GM23248 (cell line): Measurements from ENCODE around the gene TMEM235. TPM values are rescaled to one million over a fixed set of nuclear protein-coding genes. Genes with fewer than 3 reads are reported as not detected.

Experiments
- DNase-seq: peaks from one replicate; pipeline ENCODE4 v3.0.0-alpha.2; 2015
- H2AFZ ChIP-seq: fragments of 200-600 bp; sonication (generic); 2 replicates; pipeline ENCODE4 v1.6.1; 2016; ENCODE audit warnings: antibody characterized with exemption
- H3F3A ChIP-seq: fragments of 200-600 bp; sonication (generic); 2 replicates; pipeline ENCODE4 v1.6.1; 2016; ENCODE audit warnings: mild to moderate bottlenecking, antibody characterized with exemption, mixed run types; ENCODE audit not compliant: insufficient read depth
- H3K27ac ChIP-seq: fragments of 200-600 bp; sonication (generic); 2 replicates; pipeline ENCODE4 v1.5.1; 2016; ENCODE audit warnings: mild to moderate bottlenecking
- H3K27me3 ChIP-seq: fragments of 200-600 bp; sonication (generic); replicated peaks from 2 replicates; pipeline ENCODE4 v1.6.1; 2016; ENCODE audit warnings: mild to moderate bottlenecking; ENCODE audit not compliant: insufficient read depth
- H3K36me3 ChIP-seq: fragments of 200-600 bp; sonication (generic); 2 replicates; pipeline ENCODE4 v1.6.1; 2016; ENCODE audit warnings: low read depth, mild to moderate bottlenecking
- H3K4me1 ChIP-seq: fragments of 200-600 bp; sonication (generic); 2 replicates; pipeline ENCODE4 v1.6.1; 2016; ENCODE audit warnings: mild to moderate bottlenecking; ENCODE audit not compliant: insufficient read depth
- H3K4me2 ChIP-seq: fragments of 200-600 bp; sonication (generic); one replicate; pipeline ENCODE4 v1.6.1; 2016; ENCODE audit warnings: mild to moderate bottlenecking; ENCODE audit not compliant: unreplicated experiment
- H3K4me3 ChIP-seq: fragments of 200-600 bp; sonication (generic); 2 replicates; pipeline ENCODE4 v1.5.1; 2016; ENCODE audit warnings: mild to moderate bottlenecking
- H3K79me2 ChIP-seq: fragments of 200-600 bp; sonication (generic); 2 replicates; pipeline ENCODE4 v1.6.1; 2016; ENCODE audit warnings: mild to moderate bottlenecking; ENCODE audit not compliant: insufficient read depth
- H3K9ac ChIP-seq: fragments of 200-600 bp; sonication (generic); 2 replicates; pipeline ENCODE4 v1.6.1; 2016; ENCODE audit warnings: mild to moderate bottlenecking
- H3K9me2 ChIP-seq: fragments of 200-600 bp; sonication (generic); 2 replicates; pipeline ENCODE4 v1.6.1; 2016; ENCODE audit warnings: mixed run types, mild to moderate bottlenecking, moderate library complexity; ENCODE audit not compliant: insufficient read depth
- H3K9me3 ChIP-seq: fragments of 200-600 bp; sonication (generic); one replicate; pipeline ENCODE4 v1.6.1; 2017; ENCODE audit warnings: low read depth
- H4K20me1 ChIP-seq: fragments of 200-600 bp; sonication (generic); 2 replicates; pipeline ENCODE4 v1.6.0; 2016; ENCODE audit not compliant: insufficient read depth
- EZH2 ChIP-seq: fragments of 200-600 bp; sonication (generic); IDR thresholded peaks from 2 replicates; pipeline ENCODE4 v1.6.1; 2018; ENCODE audit warnings: antibody characterized with exemption, mild to moderate bottlenecking; ENCODE audit not compliant: insufficient read depth, poor library complexity, severe bottlenecking
- EZH2phosphoT487 ChIP-seq: fragments of 200-600 bp; sonication (generic); IDR thresholded peaks from 2 replicates; pipeline ENCODE4 v1.6.1; 2018; ENCODE audit warnings: antibody characterized with exemption, moderate library complexity, mild to moderate bottlenecking, low read depth; ENCODE audit not compliant: insufficient read depth
- WGBS, 2 experiments: methylation state at CpG; one replicate each; pipeline ENCODE4 v1.1.6; 2015 to 2017; ENCODE audit warnings: low lambda C conversion rate in 2 of 2, low coverage in 1 of 2; ENCODE audit errors: missing lambda C conversion rate in 2 of 2; 5-methylcytosine and 5-hydroxymethylcytosine counted together
- in situ Hi-C: fragments of 300-500 bp; cut with MboI; formaldehyde crosslinking; loops from 2 replicates; pipeline ENCODE4 v1.15.0; 2020
- polyA plus RNA-seq: library from polyadenylated mRNA; unstranded; fragments of >200 nt; fragmentation: Nextera tagmentation; extraction: Ambion mirVana; gene quantifications from 2 replicates; pipeline ENCODE4 v1.2.1, GENCODE V29; 2016
- total RNA-seq: library from RNA; depleted of rRNA; stranded (reverse); fragments of >200 nt; shearing (Covaris generic); gene quantifications from 2 replicates; pipeline ENCODE4 v1.2.3, GENCODE V29; 2014

Gene TMEM235
- total and polyA plus RNA-seq, 2 experiments from 2014 or later, result not detected

DNA sequence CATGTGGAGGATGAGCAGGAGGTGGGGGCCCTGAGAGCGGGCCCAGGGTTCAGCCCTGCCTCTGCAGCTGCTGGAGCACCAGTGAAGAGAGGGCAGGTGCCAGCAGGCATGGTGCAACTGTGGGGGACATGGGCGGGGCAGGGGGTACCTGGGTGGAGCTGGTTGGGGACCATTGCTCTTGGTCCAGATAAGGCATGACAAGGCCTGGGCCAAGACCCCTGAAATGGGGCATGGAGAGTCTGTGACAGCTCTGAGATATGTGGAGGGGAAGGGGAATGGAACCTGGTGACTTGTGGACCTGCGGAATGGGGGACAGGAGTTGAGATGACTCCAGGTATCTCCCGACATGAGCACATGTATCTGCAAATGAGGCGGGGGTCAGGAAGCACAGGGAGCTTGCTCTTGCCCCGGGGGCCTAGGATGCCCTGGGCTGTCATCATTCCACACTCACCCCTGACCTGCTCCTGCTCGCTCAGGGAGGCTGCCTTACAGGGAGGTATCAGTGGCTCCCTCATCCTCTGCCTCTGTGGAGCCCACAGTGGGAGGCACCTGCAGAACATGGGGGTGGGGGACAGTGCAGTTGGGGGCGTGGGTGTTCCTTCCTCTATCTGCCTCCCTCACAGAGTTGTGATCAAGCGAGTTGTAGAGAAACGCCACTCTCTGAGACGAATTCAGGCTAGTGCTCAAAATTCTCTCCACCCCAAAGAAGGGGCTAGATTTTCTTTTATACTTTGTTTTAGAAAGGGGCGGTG, 40.2 kb downstream of the TMEM235 start:
- DNase-seq, result no peak
- peaks cover 26% of the 10 kb centered on the region for H3K27me3 ChIP-seq
- WGBS, 2 experiments, result 51 to 52% methylated on average over 11 to 12 of the region's 12 CpGs

DNA sequence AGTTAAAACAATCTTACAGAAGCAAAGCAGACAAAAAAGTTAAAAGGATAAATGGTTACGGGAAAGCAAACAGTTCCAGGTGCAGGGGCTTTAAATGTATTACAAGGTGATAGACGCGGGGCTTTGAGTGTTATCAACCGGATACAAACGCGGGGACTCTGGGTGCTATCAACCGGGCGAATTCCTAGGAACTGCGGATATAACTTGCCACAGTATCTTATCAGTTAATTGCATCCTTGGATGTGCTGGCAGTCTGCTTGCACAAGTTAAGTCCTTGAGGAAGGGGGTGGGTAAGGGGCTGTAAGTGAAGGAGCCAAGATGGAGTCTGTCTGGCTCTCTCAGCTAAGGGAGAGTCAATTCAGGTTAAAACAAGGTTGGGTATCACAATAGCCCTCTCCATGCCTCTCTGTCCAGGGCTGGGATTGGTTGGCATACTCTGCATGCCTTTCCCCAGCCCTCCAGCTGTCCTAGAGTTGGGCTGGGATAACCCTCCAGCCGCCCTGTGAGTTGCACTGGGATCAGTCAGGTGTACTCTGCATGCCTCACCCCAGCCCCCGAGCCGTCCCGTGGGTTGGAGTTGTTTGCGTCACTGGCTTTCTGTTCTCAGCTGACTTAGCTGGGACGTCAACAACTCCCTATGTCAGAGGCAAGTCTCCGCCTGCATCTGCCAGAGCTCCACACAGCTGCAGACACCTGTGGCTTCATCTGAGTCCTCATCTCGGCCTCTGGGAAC, 40.9 kb downstream of the TMEM235 start:
- Histone ChIP-seq H3F3A (no peaks in the 10 kb centered on the region), H3K9ac (no peak overlapping the region), H3K9me3 (no peaks in the 10 kb centered on the region), H3K27ac (no peak overlapping the region), H2AFZ (no peak overlapping the region), H3K4me1 (no peaks in the 10 kb centered on the region), H3K4me2 (no peak overlapping the region), H4K20me1 (no peaks in the 10 kb centered on the region), H3K4me3 (no peak overlapping the region), H3K27me3 (peaks cover 26% of the 10 kb centered on the region), H3K36me3 (no peaks in the 10 kb centered on the region), H3K9me2 (no peaks in the 10 kb centered on the region), H3K79me2 (no peaks in the 10 kb centered on the region)
- in situ Hi-C loops, result no loop called here
- no peak for DNase-seq
- no peak for TF ChIP-seq EZH2
- TF ChIP-seq EZH2phosphoT487, result no peak
- WGBS, 2 experiments, result 52 to 56% methylated on average over 16 to 17 of the region's 17 CpGs

More for the DNA sequence above, 40.2 kb downstream of the TMEM235 start:
- TF ChIP-seq EZH2phosphoT487 (no peak), EZH2 (no peak)
- no peak overlapping the region for H3K4me2 ChIP-seq
- no peaks in the 10 kb centered on the region for H3K79me2 ChIP-seq
- no peaks in the 10 kb centered on the region for H4K20me1 ChIP-seq
- H3K4me1 ChIP-seq, result no peaks in the 10 kb centered on the region
- H3K9ac ChIP-seq, result no peak overlapping the region
- no peaks in the 10 kb centered on the region for H3K9me2 ChIP-seq
- H3K27ac ChIP-seq, result no peak overlapping the region
- H3K4me3 ChIP-seq, result no peak overlapping the region
- in situ Hi-C loops, result no loop called here
- H3K9me3 ChIP-seq, result no peaks in the 10 kb centered on the region
- no peaks in the 10 kb centered on the region for H3K36me3 ChIP-seq
- no peaks in the 10 kb centered on the region for H3F3A ChIP-seq
- H2AFZ ChIP-seq, result no peak overlapping the region

DNA sequence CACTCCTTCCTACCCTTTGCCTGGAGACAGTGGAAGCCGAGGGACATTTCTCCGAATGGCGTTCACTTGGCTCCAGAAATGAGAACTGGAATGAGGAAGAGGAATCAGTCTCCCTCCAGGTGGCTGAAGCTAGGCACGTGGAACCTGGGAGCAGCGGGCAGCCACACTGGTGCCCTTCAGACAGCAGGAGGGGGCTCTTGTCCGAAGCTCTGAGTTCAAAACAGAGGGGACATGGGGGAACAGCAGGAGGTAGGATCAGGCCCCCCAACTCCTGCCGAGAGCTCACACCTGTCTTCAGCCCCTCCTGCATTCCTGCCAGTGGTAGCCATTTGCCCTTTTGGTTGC, 41.5 kb downstream of the TMEM235 start:
- Histone ChIP-seq H3K9ac (no peak overlapping the region), H2AFZ (no peak overlapping the region), H3K9me2 (no peaks in the 10 kb centered on the region), H3K27ac (no peak overlapping the region), H3K4me1 (no peaks in the 10 kb centered on the region), H3K27me3 (peaks cover 26% of the 10 kb centered on the region), H3K4me2 (no peak overlapping the region), H3K79me2 (no peaks in the 10 kb centered on the region), H4K20me1 (no peaks in the 10 kb centered on the region), H3K36me3 (no peaks in the 10 kb centered on the region), H3K4me3 (no peak overlapping the region), H3K9me3 (no peaks in the 10 kb centered on the region), H3F3A (no peaks in the 10 kb centered on the region)
- 60 to 63% methylated on average over 7 of the region's 7 CpGs for WGBS, 2 experiments
- no peak for TF ChIP-seq EZH2phosphoT487
- TF ChIP-seq EZH2, result no peak
- DNase-seq, result no peak
- in situ Hi-C loops, result no loop called here

DNA sequence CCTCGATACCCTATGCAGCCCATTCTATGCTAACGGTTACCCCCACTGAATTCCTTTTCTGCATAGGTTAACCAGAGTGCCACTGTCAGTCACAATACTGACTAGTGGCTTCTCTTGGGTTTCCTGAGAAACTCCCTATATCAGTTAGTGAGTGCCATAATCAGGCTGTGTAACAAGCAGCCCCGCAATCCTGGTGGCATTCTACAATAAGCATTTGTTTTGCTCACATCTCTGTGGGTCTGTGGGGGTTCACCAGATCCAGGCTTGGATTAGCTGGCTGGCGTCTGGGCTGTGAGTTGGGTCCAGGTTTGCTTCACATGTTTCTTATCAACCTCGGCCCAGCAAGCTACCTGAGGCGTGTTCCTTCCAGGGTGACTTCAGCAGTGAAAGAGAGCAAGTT, 42.4 kb downstream of the TMEM235 start:
- no peak for TF ChIP-seq EZH2
- TF ChIP-seq EZH2phosphoT487, result no peak
- no peaks in the 10 kb centered on the region for H3K9me3 ChIP-seq
- H3K9me2 ChIP-seq, result no peaks in the 10 kb centered on the region
- H3K27ac ChIP-seq, result no peak overlapping the region
- H4K20me1 ChIP-seq, result no peaks in the 10 kb centered on the region
- no peaks in the 10 kb centered on the region for H3K4me1 ChIP-seq
- no peaks in the 10 kb centered on the region for H3K36me3 ChIP-seq
- in situ Hi-C loops, result no loop called here
- no peak overlapping the region for H3K4me3 ChIP-seq
- WGBS, 2 experiments, result 88 to 89% methylated on average over 5 to 6 of the region's 6 CpGs
- H3F3A ChIP-seq, result no peaks in the 10 kb centered on the region
- H3K27me3 ChIP-seq, result peaks cover 25% of the 10 kb centered on the region
- H2AFZ ChIP-seq, result no peak overlapping the region
- H3K79me2 ChIP-seq, result no peaks in the 10 kb centered on the region
- no peak overlapping the region for H3K9ac ChIP-seq
- DNase-seq, result no peak
- no peak overlapping the region for H3K4me2 ChIP-seq
